HepG2 (cell line): ENCODE results near the gene GPT2. TPM values are rescaled to one million over a fixed set of nuclear protein-coding genes. Genes with fewer than 3 reads are reported as not detected.

ENCODE experiments used
- ATAC-seq: fragments of 200-7000 bp; cut with Tn5 transposase; 3 replicates; pipeline ENCODE4 v1.9.1; 2020; ENCODE audit warnings: mild to moderate bottlenecking, moderate library complexity
- BruUV-seq: library from RNA; stranded (reverse); fragments of 400-500 nt; replicated peaks from 2 replicates; lab custom pipeline; 2021; lab: Mats Ljungman, UMichigan
- CTCF ChIA-PET: fragments of 300-600 bp; formaldehyde crosslinking; extraction: SDS; loops from one replicate; lab custom pipeline; 2021; ENCODE audit warnings: low total read pairs, inconsistent platforms, low intra/inter-chr PET ratio; lab: Yijun Ruan, JAX
- POLR2A ChIA-PET: fragments of 350-600 bp; sonication (Branson Sonifier 250); formaldehyde crosslinking; loops from one replicate; lab custom pipeline; 2020; ENCODE audit warnings: antibody characterized with exemption, inconsistent platforms; lab: Yijun Ruan, JAX
- DNase-seq: peaks from one replicate; pipeline ENCODE4 v3.0.0-alpha.2; 2015; ENCODE audit warnings: low spot score
- FAIRE-seq: peaks from 3 replicates; lab custom pipeline; 2011; peaks lifted over from hg19 to GRCh38; lab: Jason Lieb, UNC
- H2AFZ ChIP-seq: one replicate; pipeline ENCODE4 v1.6.1; 2011; ENCODE audit warnings: low read length, inconsistent platforms
- H3K27ac ChIP-seq: fragments of 300-600 bp; 3 replicates; pipeline ENCODE4 v1.8.0; 2011; ENCODE audit warnings: mixed run types, mild to moderate bottlenecking, mixed read lengths, low read length, inconsistent platforms; ENCODE audit not compliant: insufficient read depth; ENCODE audit errors: extremely low read length
- H3K27me3 ChIP-seq, 2 experiments: fragments of 200-600 bp in 1 of 2; 2 replicates in 1 of 2; 3 replicates in 1 of 2; pipeline versions ENCODE4 v1.6.0 to v1.8.0; 2011; ENCODE audit warnings: low read length in 2 of 2, mild to moderate bottlenecking in 2 of 2, moderate library complexity in 2 of 2, inconsistent platforms in 1 of 2; ENCODE audit not compliant: insufficient read depth in 2 of 2, control insufficient read depth in 1 of 2
- H3K36me3 ChIP-seq, 2 experiments: fragments of 200-600 bp in 1 of 2; replicated peaks in 1 of 2; 2 replicates in 1 of 2; 3 replicates in 1 of 2; pipeline versions ENCODE4 v1.5.1 to v1.8.0; 2011; ENCODE audit warnings: low read length in 2 of 2, inconsistent platforms in 1 of 2; ENCODE audit not compliant: insufficient read depth in 2 of 2, control insufficient read depth in 1 of 2
- H3K4me1 ChIP-seq: 2 replicates; pipeline ENCODE4 v1.5.1; 2012; ENCODE audit warnings: low read length, inconsistent platforms; ENCODE audit not compliant: insufficient read depth
- H3K4me2 ChIP-seq: 2 replicates; pipeline ENCODE4 v1.6.0; 2011; ENCODE audit warnings: low read depth, low read length, inconsistent platforms
- H3K4me3 ChIP-seq, 3 experiments: fragments of 200-600 bp in 1 of 3; sonication (generic), shearing (Covaris generic) in 1 of 3; replicated peaks in 1 of 3; 2 replicates each; pipeline ENCODE4 v1.5.1; 2011 to 2016; ENCODE audit warnings: low read length in 3 of 3, inconsistent platforms in 2 of 3, low read depth in 2 of 3, mild to moderate bottlenecking in 2 of 3, control low read depth in 1 of 3, mixed read lengths in 1 of 3; ENCODE audit not compliant: insufficient read depth in 1 of 3
- H3K79me2 ChIP-seq: one replicate; pipeline ENCODE4 v1.6.1; 2011; ENCODE audit warnings: low read length, inconsistent platforms; ENCODE audit not compliant: insufficient read depth
- H3K9ac ChIP-seq: 2 replicates; pipeline ENCODE4 v1.6.0; 2011; ENCODE audit warnings: mild to moderate bottlenecking, low read depth, low read length, inconsistent platforms; ENCODE audit not compliant: insufficient read depth
- H3K9me3 ChIP-seq: 2 replicates; pipeline ENCODE4 v1.5.1; 2012; ENCODE audit warnings: mild to moderate bottlenecking, low read length
- H4K20me1 ChIP-seq: 2 replicates; pipeline ENCODE4 v1.6.0; 2011; ENCODE audit warnings: inconsistent platforms, mild to moderate bottlenecking, low read length, moderate library complexity; ENCODE audit not compliant: insufficient read depth
- AGO2 ChIP-seq: fragments of 200-400 bp; formaldehyde crosslinking; optimal IDR thresholded peaks from 2 replicates; pipeline ENCODE3; 2017; ENCODE audit warnings: mild to moderate bottlenecking, low read depth, low read length, moderate library complexity
- BRCA1 ChIP-seq: sonication (generic); formaldehyde crosslinking; IDR thresholded peaks from 2 replicates; pipeline ENCODE4 v1.4.0; 2020; ENCODE audit warnings: missing genetic modification reagents
- HNRNPLL ChIP-seq: fragments of 200-400 bp; formaldehyde crosslinking; IDR thresholded peaks from 2 replicates; pipeline ENCODE4 v1.6.1; 2017; ENCODE audit warnings: mild to moderate bottlenecking, low read depth, low read length; ENCODE audit not compliant: poor library complexity, severe bottlenecking
- PAF1 ChIP-seq: IDR thresholded peaks from 2 replicates; pipeline ENCODE4 v1.6.1; 2016; ENCODE audit warnings: missing genetic modification reagents, missing compliant biosample characterization
- POLR2A ChIP-seq, 2 experiments: IDR thresholded peaks; 2 replicates each; pipeline ENCODE4 v1.6.1; 2011; ENCODE audit warnings: low read depth in 2 of 2, low read length in 2 of 2, mild to moderate bottlenecking in 1 of 2, moderate library complexity in 1 of 2; ENCODE audit not compliant: insufficient read depth in 1 of 2
- POLR2G ChIP-seq: fragments of 200-400 bp; formaldehyde crosslinking; IDR thresholded peaks from 2 replicates; pipeline ENCODE4 v1.6.1; 2018; ENCODE audit warnings: mild to moderate bottlenecking, low read depth, low read length, moderate library complexity
- RBFOX2 ChIP-seq: fragments of 200-400 bp; formaldehyde crosslinking; IDR thresholded peaks from 2 replicates; pipeline ENCODE4 v1.6.1; 2017; ENCODE audit warnings: low read depth, mild to moderate bottlenecking, low read length
- RBM22 ChIP-seq: fragments of 200-400 bp; formaldehyde crosslinking; optimal IDR thresholded peaks from 2 replicates; pipeline ENCODE3; 2017; ENCODE audit warnings: mild to moderate bottlenecking, low read length, moderate library complexity
- SNRNP70 ChIP-seq: fragments of 200-400 bp; formaldehyde crosslinking; IDR thresholded peaks from 2 replicates; pipeline ENCODE4 v1.6.1; 2017; ENCODE audit warnings: mild to moderate bottlenecking, low read depth, low read length, moderate library complexity
- SP2 ChIP-seq: sonication (generic); formaldehyde crosslinking; IDR thresholded peaks from 2 replicates; pipeline ENCODE4 v1.5.1; 2020; ENCODE audit warnings: mild to moderate bottlenecking, missing genetic modification reagents
- WGBS: methylation state at CpG from one replicate; pipeline ENCODE4 v1.1.6; 2017; ENCODE audit warnings: low lambda C conversion rate; 5-methylcytosine and 5-hydroxymethylcytosine counted together
- in situ Hi-C: cut with HindIII; loops from 2 replicates; pipeline ENCODE4 v1.10.0; 2017; ENCODE audit warnings: low pct_unique_long_range_greater_than_20kb; ENCODE audit not compliant: extremely low pct_ligation_motif_present
- intact Hi-C: fragments of 100-400 bp; cut with micrococcal nuclease; formaldehyde crosslinking; loops from one replicate; pipeline ENCODE4 v1.10.0; 2022; ENCODE audit not compliant: unreplicated experiment
- polyA plus RNA-seq, 8 experiments: library from polyadenylated mRNA; depleted of rRNA in 3 of 8; stranded (reverse) in 7 of 8; unstranded in 1 of 8; fragments of >200 nt; fragmentation: Illumina TruSeq in 4 of 8; extraction: Trizol in 4 of 8; gene quantifications; 2 replicates each; pipeline versions ENCODE4 v1.2.1 to v1.2.3, GENCODE V29; 2011 to 2016; ENCODE audit warnings: low read depth in 4 of 8, missing spikeins in 1 of 8, mixed read lengths in 1 of 8; ENCODE audit not compliant: insufficient read depth in 1 of 8
- total RNA-seq, 5 experiments: library from RNA; depleted of rRNA; stranded (reverse); fragments of >200 nt; fragmentation: Illumina TruSeq; extraction: Trizol; gene quantifications; 2 replicates each; pipeline ENCODE4 v1.2.3, GENCODE V29; 2016; ENCODE audit warnings: low read depth in 1 of 5
- TF ChIP-seq, protein P1 (sequence below): sonication (generic); formaldehyde crosslinking; IDR thresholded peaks from 2 replicates; pipeline ENCODE4 v1.5.1; 2020; ENCODE audit warnings: mild to moderate bottlenecking, moderate library complexity, missing genetic modification reagents

GPT2 gene
- total and polyA plus RNA-seq, 2 of the 13 experiments (the other 11 are each of a cell fraction or from before 2014, with no cell fraction given): 138 to 267 TPM

DNA sequence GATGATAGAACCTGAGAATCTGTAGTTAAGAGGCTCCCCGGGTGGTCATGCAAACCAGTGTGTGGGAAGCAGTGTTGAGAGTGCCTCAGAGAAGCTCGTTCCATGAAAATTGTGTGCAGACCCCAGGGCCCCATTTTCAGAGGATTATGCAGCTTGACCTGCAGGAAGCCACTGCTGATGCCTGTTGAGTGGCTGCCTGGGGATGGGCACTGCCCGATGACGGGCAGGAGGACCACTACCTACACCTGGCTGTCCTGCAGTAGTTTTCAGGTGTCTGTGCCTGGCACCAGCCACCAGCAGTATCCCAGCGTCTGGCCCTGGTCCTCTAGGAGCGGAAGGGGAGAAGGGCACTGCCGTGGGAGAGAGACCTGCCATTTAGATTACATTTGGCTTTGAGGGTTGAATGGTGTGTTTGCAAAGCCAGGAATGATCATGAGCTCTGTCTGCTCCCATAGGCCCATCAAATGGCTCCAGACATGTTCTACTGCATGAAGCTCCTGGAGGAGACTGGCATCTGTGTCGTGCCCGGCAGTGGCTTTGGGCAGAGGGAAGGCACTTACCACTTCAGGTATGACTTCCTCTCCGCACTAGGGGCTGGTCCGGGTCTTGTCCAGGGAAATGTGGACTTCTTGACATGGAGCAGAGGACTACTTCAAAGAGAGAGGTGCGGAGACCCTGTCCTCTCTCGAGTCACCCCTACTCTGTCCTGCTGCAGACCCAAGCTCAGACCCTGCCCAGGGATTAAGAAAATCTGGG lies 42.5 kb downstream of the GPT2 start:
- no peaks in the 10 kb centered on the region for H3K4me1 ChIP-seq
- ATAC-seq (no peak), DNase-seq (no peak), FAIRE-seq (no peak)
- intact Hi-C loops (no loop called here), in situ Hi-C loops (no loop called here)
- 98% methylated on average over 10 of the region's 13 CpGs for whole genome bisulfite sequencing
- no peaks in the 10 kb centered on the region for H3K9me3 ChIP-seq
- CTCF ChIA-PET: interaction anchor here (1.4 kb wide), 1 partner anchor 73 kb away, joined by 3 read pairs; no protein-coding TSS in a partner anchor
- H2AFZ ChIP-seq: no peak overlapping the region
- H3K4me2 ChIP-seq: no peak overlapping the region
- TF ChIP-seq PAF1 (CRISPR knock-in tag) (peak; percentile 58; the same call in 1 of the 2 replicates), BRCA1 (CRISPR knock-in tag) (no peak), HNRNPLL (no peak), RBFOX2 (peak; percentile 42), SNRNP70 (no peak), SP2 (CRISPR knock-in tag) (0 out of 2 replicates have a peak, but pooled peaks have one; percentile 20), POLR2G (peak; percentile 39), POLR2A (IDR thresholded peaks at IDR 0.05; ENCODE audit: insufficient read depth in 1 of 2, low read depth in 2 of 2, low read length in 2 of 2) (peak in 1 of 2 experiments; percentile 31; a peak in 1 of 4 replicates), AGO2 (peak; percentile 74), RBM22 (peak; percentile 73)
- TF ChIP-seq, protein P1, sequence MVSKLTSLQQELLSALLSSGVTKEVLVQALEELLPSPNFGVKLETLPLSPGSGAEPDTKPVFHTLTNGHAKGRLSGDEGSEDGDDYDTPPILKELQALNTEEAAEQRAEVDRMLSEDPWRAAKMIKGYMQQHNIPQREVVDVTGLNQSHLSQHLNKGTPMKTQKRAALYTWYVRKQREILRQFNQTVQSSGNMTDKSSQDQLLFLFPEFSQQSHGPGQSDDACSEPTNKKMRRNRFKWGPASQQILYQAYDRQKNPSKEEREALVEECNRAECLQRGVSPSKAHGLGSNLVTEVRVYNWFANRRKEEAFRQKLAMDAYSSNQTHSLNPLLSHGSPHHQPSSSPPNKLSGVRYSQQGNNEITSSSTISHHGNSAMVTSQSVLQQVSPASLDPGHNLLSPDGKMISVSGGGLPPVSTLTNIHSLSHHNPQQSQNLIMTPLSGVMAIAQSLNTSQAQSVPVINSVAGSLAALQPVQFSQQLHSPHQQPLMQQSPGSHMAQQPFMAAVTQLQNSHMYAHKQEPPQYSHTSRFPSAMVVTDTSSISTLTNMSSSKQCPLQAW (CRISPR knock-in tag): 0 out of 2 replicates have a peak, but pooled peaks have one; percentile 12
- peaks cover 29% of the 10 kb centered on the region; the same call in 1 of the 2 replicates for H4K20me1 ChIP-seq
- no peaks in the 10 kb centered on the region for H3K79me2 ChIP-seq
- no TSS peak for BruUV-seq
- peaks cover 65 to 85% of the 10 kb centered on the region in 2 experiments for H3K36me3 ChIP-seq
- no peaks in the 10 kb centered on the region for H3K27me3 ChIP-seq
- no peak overlapping the region for H3K4me3 ChIP-seq
- POLR2A ChIA-PET: interaction anchor here (0.7 kb wide), 2 partner anchors 628 to 1303 kb away, joined by 3 to 4 read pairs; no protein-coding TSS in a partner anchor
- H3K9ac ChIP-seq: no peak overlapping the region
- no peak overlapping the region for H3K27ac ChIP-seq
